Measurements from ENCODE around the gene MCF2. TPM values are rescaled to one million over a fixed set of nuclear protein-coding genes. Genes with fewer than 3 reads are reported as not detected.

The MCF2 gene
- total RNA-seq, 1 donor from 2014 or later: not detected

GRCh38 chrX:139533444-139533843 is 174.5 kb downstream of the MCF2 start:
- TF ChIP-seq CTCF (IDR thresholded peaks at IDR 0.05; ENCODE audit: unreplicated experiment): no peak
- Mint-ChIP-seq H3K4me3 (ENCODE audit: low read depth) (no peak overlapping the region), H3K27me3 (no peaks in the 10 kb centered on the region), H3K9me3 (ENCODE audit: low read depth) (no peaks in the 10 kb centered on the region), H3K4me1 (ENCODE audit: low read depth) (no peaks in the 10 kb centered on the region), H3K36me3 (ENCODE audit: insufficient read depth) (no peaks in the 10 kb centered on the region), H3K27ac (no peak overlapping the region)
- no peak for DNase-seq (ENCODE audit: low spot score, unreplicated experiment)

- Mint-ChIP-seq H3K27me3 (no peaks in the 10 kb centered on the region), H3K36me3 (ENCODE audit: insufficient read depth) (no peaks in the 10 kb centered on the region), H3K4me1 (ENCODE audit: low read depth) (no peaks in the 10 kb centered on the region), H3K9me3 (ENCODE audit: low read depth) (no peaks in the 10 kb centered on the region), H3K4me3 (ENCODE audit: low read depth) (no peak overlapping the region), H3K27ac (no peak overlapping the region)
- DNase-seq (ENCODE audit: low spot score, unreplicated experiment): no peak
- TF ChIP-seq CTCF (IDR thresholded peaks at IDR 0.05; ENCODE audit: unreplicated experiment): no peak
These were observed 175.1 kb downstream of the MCF2 start for GRCh38 chrX:139532834-139533233.

Other genes starting within 250 kb of the MCF2 start
- not detected in 2 replicates for gene F9, start 177.4 kb downstream of the MCF2 start, total RNA-seq
- gene ATP11C, start 224.9 kb upstream of the MCF2 start, total RNA-seq: 36.5 and 38.3 TPM in 2 replicates